DMS53 treated with DMSO at 0.1 percent for 48 hours (cell line): ENCODE measurements around the gene CACNA1F.

Source experiments
- DNase-seq: peaks from one replicate; lab custom pipeline; 2025; ENCODE audit not compliant: unreplicated experiment; lab: John Stamatoyannopoulos, UW

CACNA1F gene

GRCh38 chrX:49257846-49258748 lies 25.0 kb upstream of the CACNA1F start:
- DNase-seq, result no peak

GRCh38 chrX:49257074-49257790 lies 24.1 kb upstream of the CACNA1F start:
- DNase-seq, result no peak

- no peak for DNase-seq
Observed at GRCh38 chrX:49256268-49256995, 23.3 kb upstream of the CACNA1F start.

GRCh38 chrX:49254639-49255038 lies 21.5 kb upstream of the CACNA1F start:
- no peak for DNase-seq

- no peak for DNase-seq
Observed at GRCh38 chrX:49251325-49251724, 18.2 kb upstream of the CACNA1F start.

- DNase-seq, result no peak
Observed at GRCh38 chrX:49250578-49250977, 17.4 kb upstream of the CACNA1F start.

- no peak for DNase-seq
Observed at GRCh38 chrX:49250066-49250465, 16.9 kb upstream of the CACNA1F start.

GRCh38 chrX:49249616-49250015 lies 16.5 kb upstream of the CACNA1F start:
- no peak for DNase-seq

- DNase-seq, result no peak
Observed at GRCh38 chrX:49249071-49249470, 15.9 kb upstream of the CACNA1F start.

GRCh38 chrX:49247916-49248811 lies 15.0 kb upstream of the CACNA1F start:
- no peak for DNase-seq

GRCh38 chrX:49247346-49247745 lies 14.2 kb upstream of the CACNA1F start:
- no peak for DNase-seq

GRCh38 chrX:49246541-49246940 lies 13.4 kb upstream of the CACNA1F start:
- DNase-seq, result no peak

GRCh38 chrX:49244207-49244606 lies 11.1 kb upstream of the CACNA1F start:
- DNase-seq, result no peak

GRCh38 chrX:49243166-49243565 lies 10.0 kb upstream of the CACNA1F start:
- DNase-seq, result no peak

GRCh38 chrX:49242545-49243066 lies 9.5 kb upstream of the CACNA1F start:
- no peak for DNase-seq

- DNase-seq, result no peak
Observed at GRCh38 chrX:49238735-49239134, 5.6 kb upstream of the CACNA1F start.

GRCh38 chrX:49237060-49237459 lies 3.9 kb upstream of the CACNA1F start:
- DNase-seq, result no peak

- no peak for DNase-seq
Observed at GRCh38 chrX:49233887-49234555, 881 bp upstream of the CACNA1F start.

GRCh38 chrX:49232525-49232924 lies 615 bp downstream of the CACNA1F start:
- DNase-seq, result no peak
